WTC11 (cell line): ENCODE measurements around the gene PARD3B. TPM values are rescaled to one million over a fixed set of nuclear protein-coding genes. Genes with fewer than 3 reads are reported as not detected.

Experiments used
- ATAC-seq: fragments of 200-7000 bp; cut with Tn5 transposase; 2 replicates; pipeline ENCODE4 v1.10.0; 2021; ENCODE audit warnings: mild to moderate bottlenecking, moderate library complexity
- CTCF ChIA-PET: fragments of 300-600 bp; sonication (Branson Sonifier 250); formaldehyde crosslinking; loops from one replicate; lab custom pipeline; 2021; ENCODE audit warnings: antibody characterized with exemption; lab: Charles Lee
- POLR2A ChIA-PET: fragments of 350-600 bp; sonication (Branson Sonifier 250); formaldehyde crosslinking; loops from one replicate; lab custom pipeline; 2021; ENCODE audit warnings: antibody characterized with exemption; lab: Charles Lee
- DNase-seq: peaks from one replicate; pipeline ENCODE4 v3.0.0; 2021; ENCODE audit warnings: low spot score
- H3K27ac Mint-ChIP-seq: 2 replicates; pipeline ENCODE4 v1.8.0; 2021; ENCODE audit warnings: mixed read lengths
- H3K27me3 Mint-ChIP-seq: 2 replicates; pipeline ENCODE4 v1.8.0; 2021; ENCODE audit warnings: low read depth, mild to moderate bottlenecking, moderate library complexity, mixed read lengths
- H3K36me3 Mint-ChIP-seq: 2 replicates; pipeline ENCODE4 v1.8.0; 2021; ENCODE audit warnings: mixed read lengths
- H3K4me1 Mint-ChIP-seq: 2 replicates; pipeline ENCODE4 v1.8.0; 2022; ENCODE audit warnings: mixed read lengths
- H3K4me3 Mint-ChIP-seq: 2 replicates; pipeline ENCODE4 v1.8.0; 2021; ENCODE audit warnings: mild to moderate bottlenecking, moderate library complexity, mixed read lengths
- H3K9me3 Mint-ChIP-seq: 2 replicates; pipeline ENCODE4 v1.8.0; 2021; ENCODE audit warnings: mixed read lengths
- ARID4B ChIP-seq: sonication (generic); formaldehyde crosslinking; IDR thresholded peaks from 2 replicates; pipeline ENCODE4 v1.8.0; 2023; ENCODE audit warnings: missing genetic modification reagents, mild to moderate bottlenecking, borderline replicate concordance
- CBFB ChIP-seq: sonication (generic); formaldehyde crosslinking; IDR thresholded peaks from 2 replicates; pipeline ENCODE4 v1.8.1; 2022; ENCODE audit warnings: mild to moderate bottlenecking, low read depth, missing genetic modification reagents
- CDX4 ChIP-seq: fragments of 250-450 bp; sonication (Bioruptor Pico); IDR thresholded peaks from 2 replicates; pipeline ENCODE4 v1.9.0; 2021; ENCODE audit warnings: moderate library complexity, mild to moderate bottlenecking, inconsistent platforms, borderline replicate concordance
- E2F4 ChIP-seq: sonication (generic); formaldehyde crosslinking; IDR thresholded peaks from 2 replicates; pipeline ENCODE4 v1.8.1; 2022; ENCODE audit warnings: low read depth, mild to moderate bottlenecking, moderate library complexity, missing genetic modification reagents, borderline replicate concordance
- FOXK1 ChIP-seq: sonication (generic); formaldehyde crosslinking; IDR thresholded peaks from 2 replicates; pipeline ENCODE4 v1.8.0; 2022; ENCODE audit warnings: mild to moderate bottlenecking, moderate library complexity, missing genetic modification reagents
- GTF2I ChIP-seq: fragments of 250-450 bp; sonication (Bioruptor Pico); conservative IDR thresholded peaks from 2 replicates; pipeline ENCODE4 v1.4.0; 2021; ENCODE audit warnings: mild to moderate bottlenecking
- HMGA2 ChIP-seq: fragments of 250-450 bp; sonication (Bioruptor Pico); IDR thresholded peaks from 2 replicates; pipeline ENCODE4 v1.4.0; 2021; ENCODE audit warnings: mild to moderate bottlenecking, moderate library complexity
- SP1 ChIP-seq: sonication (generic); formaldehyde crosslinking; conservative IDR thresholded peaks from 2 replicates; pipeline ENCODE4 v1.8.1; 2022; ENCODE audit warnings: missing genetic modification reagents
- ZNF281 ChIP-seq: sonication (generic); formaldehyde crosslinking; IDR thresholded peaks from 2 replicates; pipeline ENCODE4 v1.8.0; 2023; ENCODE audit warnings: mild to moderate bottlenecking, missing genetic modification reagents
- ZNF423 ChIP-seq: fragments of 250-450 bp; sonication (Bioruptor Pico); IDR thresholded peaks from 2 replicates; pipeline ENCODE4 v2.1.2; 2022; ENCODE audit warnings: mild to moderate bottlenecking, moderate library complexity
- ZNF512 ChIP-seq: sonication (generic); formaldehyde crosslinking; IDR thresholded peaks from 2 replicates; pipeline ENCODE4 v1.8.1; 2022; ENCODE audit warnings: missing genetic modification reagents, borderline replicate concordance
- ZNF532 ChIP-seq: fragments of 250-450 bp; sonication (Bioruptor Pico); IDR thresholded peaks from 2 replicates; pipeline ENCODE4 v1.9.0; 2021; ENCODE audit warnings: mild to moderate bottlenecking, borderline replicate concordance
- total RNA-seq: library from RNA; stranded (reverse); gene quantifications from 3 replicates; pipeline ENCODE4 v1.2.3, GENCODE V29; 2021

PARD3B gene
- total RNA-seq, 1 experiment from 2014 or later: 5.6 TPM

GRCh38 chr2:205066081-205066480 is 520.8 kb downstream of the PARD3B start (continued):
- no peak for TF ChIP-seq ARID4B
- no peak for TF ChIP-seq ZNF512 (CRISPR knock-in tag)
- TF ChIP-seq FOXK1: no peak
- no peak for TF ChIP-seq CDX4 (CRISPR knock-in tag)
- TF ChIP-seq GTF2I: no peak

GRCh38 chr2:205069928-205070327 is 524.7 kb downstream of the PARD3B start:
- H3K4me1 Mint-ChIP-seq: peaks cover 23% of the 10 kb centered on the region
- TF ChIP-seq ZNF532 (CRISPR knock-in tag): no peak
- no peak for TF ChIP-seq E2F4 (CRISPR knock-in tag)
- H3K4me3 Mint-ChIP-seq: no peak overlapping the region
- H3K27ac Mint-ChIP-seq: peak overlapping the region; percentile 68; the same call in 1 of the 2 replicates
- DNase-seq (no peak), ATAC-seq (peak; percentile 43)
- no peaks in the 10 kb centered on the region for H3K27me3 Mint-ChIP-seq
- ChIA-PET CTCF (no interaction called here), POLR2A (no interaction called here)
- H3K9me3 Mint-ChIP-seq: no peaks in the 10 kb centered on the region
- no peaks in the 10 kb centered on the region for H3K36me3 Mint-ChIP-seq

- TF ChIP-seq ZNF423 (CRISPR knock-in tag): no peak
- no peak for TF ChIP-seq ZNF281 (CRISPR knock-in tag)
- TF ChIP-seq E2F4 (CRISPR knock-in tag): no peak
- no peak for TF ChIP-seq CBFB (CRISPR knock-in tag)
- TF ChIP-seq HMGA2 (CRISPR knock-in tag): no peak
- no peak for TF ChIP-seq SP1 (CRISPR knock-in tag)
- TF ChIP-seq, all 79 proteins: peak for 0
- no peak for ATAC-seq
- ChIA-PET CTCF (no interaction called here), POLR2A (no interaction called here)
- peak overlapping the region; percentile 60; the same call in 1 of the 2 replicates for H3K27ac Mint-ChIP-seq
- no peaks in the 10 kb centered on the region for H3K36me3 Mint-ChIP-seq
- no peaks in the 10 kb centered on the region for H3K9me3 Mint-ChIP-seq
- no peaks in the 10 kb centered on the region for H3K27me3 Mint-ChIP-seq
- H3K4me3 Mint-ChIP-seq: no peak overlapping the region
- peaks cover 23% of the 10 kb centered on the region for H3K4me1 Mint-ChIP-seq
- no peak for DNase-seq
Observed at GRCh38 chr2:205070889-205071288, 525.6 kb downstream of the PARD3B start.
